Liver (tissue), 9 donors: Measurements from ENCODE around the gene FAM78B. TPM values are rescaled to one million over a fixed set of nuclear protein-coding genes. Genes with fewer than 3 reads are reported as not detected.

Source experiments
- DNase-seq: peaks from one replicate; pipeline ENCODE4 v3.0.0-alpha.2; 2017; ENCODE audit warnings: low spot score
- H3K27ac ChIP-seq, 2 donors: one replicate each; pipeline ENCODE4 v1.7.0; 2013; ENCODE audit warnings: inconsistent platforms in 2 of 2, low read length in 2 of 2, control low read depth in 1 of 2, low read depth in 1 of 2, mild to moderate bottlenecking in 1 of 2
- H3K27me3 ChIP-seq, 4 donors: one replicate each; pipeline versions ENCODE4 v1.6.1 to v1.7.0; 2013; ENCODE audit warnings: low read length in 3 of 4, inconsistent platforms in 1 of 4, mild to moderate bottlenecking in 1 of 4, moderate library complexity in 1 of 4; ENCODE audit not compliant: control insufficient read depth in 4 of 4, insufficient read depth in 4 of 4
- H3K36me3 ChIP-seq, 4 donors: one replicate each; pipeline versions ENCODE4 v1.6.1 to v1.7.0; 2013; ENCODE audit warnings: low read length in 3 of 4, mild to moderate bottlenecking in 3 of 4, low read depth in 1 of 4, moderate library complexity in 1 of 4; ENCODE audit not compliant: control insufficient read depth in 4 of 4, insufficient read depth in 3 of 4
- H3K4me1 ChIP-seq, 4 donors: one replicate each; pipeline versions ENCODE4 v1.6.1 to v1.7.0; 2013; ENCODE audit warnings: low read length in 3 of 4, mild to moderate bottlenecking in 3 of 4, moderate library complexity in 1 of 4; ENCODE audit not compliant: control insufficient read depth in 4 of 4, insufficient read depth in 4 of 4
- H3K4me3 ChIP-seq, 3 donors: one replicate each; pipeline versions ENCODE4 v1.6.1 to v1.7.0; 2013; ENCODE audit warnings: low read length in 3 of 3, control low read depth in 1 of 3, low read depth in 1 of 3, mild to moderate bottlenecking in 1 of 3
- H3K9ac ChIP-seq, 2 donors: one replicate each; pipeline ENCODE4 v1.7.0; 2013; ENCODE audit warnings: low read length in 2 of 2, mild to moderate bottlenecking in 2 of 2, moderate library complexity in 2 of 2, control low read depth in 1 of 2, low read depth in 1 of 2
- H3K9me3 ChIP-seq, 4 donors: one replicate each; pipeline versions ENCODE4 v1.6.1 to v1.7.0; 2013; ENCODE audit warnings: low read length in 3 of 4; ENCODE audit not compliant: control insufficient read depth in 4 of 4
- ATF3 ChIP-seq: IDR thresholded peaks from 2 replicates; pipeline ENCODE4 v1.6.1; 2016; ENCODE audit warnings: antibody characterized with exemption
- CTCF ChIP-seq: fragments of 150-350 bp; IDR thresholded peaks from 2 replicates; pipeline ENCODE4 v1.5.1; 2017; ENCODE audit warnings: improper control_type of control experiment, low read depth, low read length; ENCODE audit not compliant: missing input control
- EGR1 ChIP-seq, 2 donors: IDR thresholded peaks; 2 replicates each; pipeline ENCODE4 v1.6.1; 2016 to 2018; ENCODE audit warnings: antibody characterized with exemption in 2 of 2, low read depth in 2 of 2
- FOXA1 ChIP-seq: IDR thresholded peaks from 2 replicates; pipeline ENCODE4 v1.6.1; 2016; ENCODE audit warnings: antibody characterized with exemption
- FOXA2 ChIP-seq: IDR thresholded peaks from 2 replicates; pipeline ENCODE4 v1.6.1; 2016; ENCODE audit warnings: antibody characterized with exemption
- GABPA ChIP-seq, 2 donors: IDR thresholded peaks in 1 of 2; conservative IDR thresholded peaks in 1 of 2; 2 replicates each; pipeline ENCODE4 v1.6.1; 2016; ENCODE audit warnings: antibody characterized with exemption in 2 of 2, mild to moderate bottlenecking in 1 of 2, moderate library complexity in 1 of 2
- HNF4A ChIP-seq, 2 donors: conservative IDR thresholded peaks; 2 replicates each; pipeline ENCODE4 v1.6.1; 2016; ENCODE audit warnings: antibody characterized with exemption in 2 of 2, mild to moderate bottlenecking in 2 of 2
- HNF4G ChIP-seq: IDR thresholded peaks from 2 replicates; pipeline ENCODE4 v1.6.1; 2016; ENCODE audit warnings: antibody characterized with exemption
- JUND ChIP-seq, 2 donors: IDR thresholded peaks; 2 replicates each; pipeline ENCODE4 v1.6.1; 2016; ENCODE audit warnings: antibody characterized with exemption in 2 of 2
- MAX ChIP-seq: IDR thresholded peaks from 2 replicates; pipeline ENCODE4 v1.6.1; 2016; ENCODE audit warnings: antibody characterized with exemption
- NR2F2 ChIP-seq: IDR thresholded peaks from 2 replicates; pipeline ENCODE4 v1.6.1; 2016; ENCODE audit warnings: antibody characterized with exemption
- RAD21 ChIP-seq, 2 donors: IDR thresholded peaks; 2 replicates each; pipeline ENCODE4 v1.6.1; 2016; ENCODE audit warnings: antibody characterized with exemption in 2 of 2, mild to moderate bottlenecking in 2 of 2
- REST ChIP-seq: IDR thresholded peaks from 2 replicates; pipeline ENCODE4 v1.6.1; 2016; ENCODE audit warnings: antibody characterized with exemption, mild to moderate bottlenecking
- RXRA ChIP-seq, 2 donors: IDR thresholded peaks; 2 replicates each; pipeline ENCODE4 v1.6.1; 2017 to 2018; ENCODE audit warnings: antibody characterized with exemption in 2 of 2, mild to moderate bottlenecking in 1 of 2
- SP1 ChIP-seq: IDR thresholded peaks from 2 replicates; pipeline ENCODE4 v1.6.1; 2018; ENCODE audit warnings: antibody characterized with exemption, mild to moderate bottlenecking
- TAF1 ChIP-seq: conservative IDR thresholded peaks from 2 replicates; pipeline ENCODE4 v1.6.1; 2016; ENCODE audit warnings: antibody characterized with exemption, mild to moderate bottlenecking
- YY1 ChIP-seq: IDR thresholded peaks from 2 replicates; pipeline ENCODE4 v1.6.1; 2016; ENCODE audit warnings: antibody characterized with exemption, mild to moderate bottlenecking
- ZBTB33 ChIP-seq: IDR thresholded peaks from 2 replicates; pipeline ENCODE4 v1.6.1; 2016; ENCODE audit warnings: antibody characterized with exemption
- WGBS: extraction: QIAGEN DNeasy Blood & Tissue Kit; methylation state at CpG from one replicate; pipeline ENCODE4 v1.1.7; 2013; 5-methylcytosine and 5-hydroxymethylcytosine counted together
- polyA plus RNA-seq, 2 donors: library from polyadenylated mRNA; stranded (reverse) in 1 of 2; unstranded in 1 of 2; fragments of 200-250 nt in 1 of 2; fragments of >200 nt in 1 of 2; fragmentation: Nextera tagmentation in 1 of 2; extraction: Ambion mirVana in 1 of 2; gene quantifications; one replicate each; pipeline versions ENCODE4 v1.2.1 to v1.2.3, GENCODE V29; 2013 to 2015
- total RNA-seq, 2 donors: library from RNA; depleted of rRNA; stranded (reverse); fragments of >200 nt; gene quantifications; one replicate each; pipeline ENCODE4 v1.2.3, GENCODE V29; 2014
- donor health status: healthy.
- donor health status: healthy.
- donor health status: healthy.
- donor health status: healthy.
- donor health status: healthy.

Gene FAM78B
- total and polyA plus RNA-seq, 4 donors: 0.14 to 0.92 (median 0.49) TPM

- TF ChIP-seq MAX: no peak
- TF ChIP-seq FOXA2: no peak
- TF ChIP-seq RXRA (IDR thresholded peaks at IDR 0.05): no peak
- no peak for TF ChIP-seq JUND (IDR thresholded peaks at IDR 0.05)
- TF ChIP-seq GABPA (IDR thresholded peaks at IDR 0.05 in 1 of 2, conservative IDR thresholded peaks at IDR 0.05 in 1 of 2): no peak
Measured at GRCh38 chr1:166152978-166153377, 13.8 kb downstream of the FAM78B start (continued).

- Histone ChIP-seq H3K9ac (no peak overlapping the region), H3K27me3 (no peaks in the 10 kb centered on the region), H3K27ac (no peak overlapping the region), H3K4me3 (no peak overlapping the region), H3K9me3 (no peaks in the 10 kb centered on the region), H3K36me3 (no peaks in the 10 kb centered on the region), H3K4me1 (no peaks in the 10 kb centered on the region)
- 93% methylated on average over 5 of the region's 5 CpGs for WGBS
- TF ChIP-seq JUND (IDR thresholded peaks at IDR 0.05): no peak
- TF ChIP-seq TAF1: no peak
- no peak for TF ChIP-seq FOXA2
- TF ChIP-seq GABPA (IDR thresholded peaks at IDR 0.05 in 1 of 2, conservative IDR thresholded peaks at IDR 0.05 in 1 of 2): no peak
- TF ChIP-seq ATF3: no peak
- no peak for DNase-seq
Measured at GRCh38 chr1:166151804-166152203, 15.0 kb downstream of the FAM78B start.

- TF ChIP-seq FOXA1: no peak
- no peak for TF ChIP-seq HNF4G
- TF ChIP-seq EGR1 (IDR thresholded peaks at IDR 0.05; ENCODE audit: low read depth in 2 of 2): no peak
- TF ChIP-seq RAD21 (IDR thresholded peaks at IDR 0.05): no peak
- TF ChIP-seq JUND (IDR thresholded peaks at IDR 0.05): no peak
- TF ChIP-seq RXRA (IDR thresholded peaks at IDR 0.05): no peak
- TF ChIP-seq MAX: no peak
- TF ChIP-seq NR2F2: no peak
- TF ChIP-seq YY1: no peak
- no peak for TF ChIP-seq GABPA (IDR thresholded peaks at IDR 0.05 in 1 of 2, conservative IDR thresholded peaks at IDR 0.05 in 1 of 2)
- no peak for TF ChIP-seq CTCF
- TF ChIP-seq ATF3: no peak
- no peak for TF ChIP-seq SP1
- no peak for TF ChIP-seq ZBTB33
- TF ChIP-seq TAF1: no peak
- no peak for TF ChIP-seq HNF4A (conservative IDR thresholded peaks at IDR 0.05)
- no peak for TF ChIP-seq FOXA2
- no peak for TF ChIP-seq REST
Measured at GRCh38 chr1:166145499-166145898, 21.3 kb downstream of the FAM78B start.

More at GRCh38 chr1:166145499-166145898, 21.3 kb downstream of the FAM78B start:
- Histone ChIP-seq H3K4me1 (no peaks in the 10 kb centered on the region), H3K27me3 (no peaks in the 10 kb centered on the region), H3K9ac (no peak overlapping the region), H3K9me3 (no peaks in the 10 kb centered on the region), H3K4me3 (no peak overlapping the region), H3K36me3 (no peaks in the 10 kb centered on the region), H3K27ac (no peak overlapping the region)
- no peak for DNase-seq
- WGBS: 86% methylated on average over 1 of the region's 1 CpG
